ENCODE measurements around the gene S100A7A.
"Not testable (repeated sequence)": the region's sequence is repeated elsewhere in the genome, so short reads cannot be mapped to it uniquely, and the experiment has no call there.

S100A7A gene

DNA sequence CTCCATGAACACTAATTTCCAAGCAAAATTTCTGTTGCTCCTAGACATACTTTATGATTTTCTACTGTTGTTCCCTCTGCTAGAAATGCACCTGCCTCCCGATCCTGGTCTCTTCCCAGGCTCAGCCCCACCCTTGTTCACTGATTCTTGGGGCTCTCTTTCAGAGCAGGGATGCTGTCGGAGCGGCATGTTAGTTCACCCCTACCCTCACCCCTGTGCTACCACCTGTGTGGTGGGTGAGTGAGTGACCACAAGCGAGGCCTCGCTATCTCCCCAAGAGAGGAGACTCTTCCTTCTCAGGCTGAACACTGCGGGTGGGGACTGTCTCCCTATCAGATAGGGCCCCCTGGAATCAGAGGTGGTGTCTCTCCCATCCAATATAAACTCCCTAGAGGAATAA is 20.5 kb upstream of the S100A7A start:
- DNase-seq = no peak

DNA sequence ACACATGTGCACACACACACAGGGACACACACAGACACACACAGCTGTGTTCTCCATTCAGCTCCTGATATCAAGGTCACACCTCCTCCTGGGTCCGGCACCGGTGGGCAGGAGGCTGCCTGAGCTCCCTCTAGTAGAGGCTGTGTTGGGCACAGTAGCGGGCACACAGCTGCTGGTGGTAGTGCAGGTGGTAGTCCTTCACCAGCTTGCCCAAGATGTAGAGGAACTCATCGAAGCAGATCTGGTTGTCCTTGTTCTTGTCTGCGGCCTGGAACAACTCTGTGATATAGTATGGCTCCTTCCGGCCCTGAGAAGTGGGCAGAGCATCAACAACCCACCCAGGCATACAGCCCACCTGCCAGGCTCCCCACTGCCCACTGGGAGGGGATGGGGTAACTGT is 19.9 kb upstream of the S100A7A start:
- no peak for DNase-seq

DNA sequence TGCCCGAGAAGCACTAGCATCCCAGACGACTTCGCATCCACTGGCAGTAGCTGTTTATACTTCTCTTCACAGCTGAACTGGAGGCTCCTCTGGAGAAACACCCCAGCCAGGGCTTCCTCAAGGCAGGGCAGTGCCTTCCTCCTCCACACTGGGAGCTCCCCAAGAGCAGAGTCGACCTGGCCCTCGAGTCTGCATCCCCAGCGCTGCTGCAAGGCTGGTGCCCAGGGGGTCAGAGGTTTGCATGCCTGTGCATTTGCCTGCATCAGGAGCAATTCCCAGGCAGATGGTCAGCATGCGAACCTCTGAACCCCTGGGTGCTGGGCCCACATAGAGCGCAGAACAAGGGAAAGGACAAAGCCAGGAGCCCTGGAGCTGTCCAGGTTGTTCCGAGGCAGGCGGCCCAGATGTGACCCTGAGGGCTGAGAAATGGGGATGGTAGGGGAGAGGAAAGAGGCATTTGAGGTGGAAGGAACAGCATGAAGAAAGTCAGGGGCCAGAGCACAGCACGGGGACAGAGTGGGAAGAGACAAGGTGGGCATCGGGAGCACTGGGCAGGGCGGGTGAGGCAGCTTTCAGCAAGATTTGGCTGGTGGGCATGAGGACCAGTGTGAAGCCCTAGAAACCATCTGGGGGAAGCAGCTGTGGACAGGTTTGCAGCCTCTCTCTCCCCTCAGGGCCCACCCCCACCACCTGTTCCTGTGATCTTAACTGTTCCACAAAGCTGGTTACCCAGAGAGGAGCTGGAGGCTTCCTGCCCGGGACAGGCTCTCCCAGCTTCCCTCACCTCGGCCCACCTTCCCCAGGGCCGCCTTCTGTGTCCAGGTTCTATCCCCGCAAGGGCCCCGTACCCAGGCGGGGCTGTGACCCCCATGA is 19.0 kb upstream of the S100A7A start:
- DNase-seq = no peak

DNA sequence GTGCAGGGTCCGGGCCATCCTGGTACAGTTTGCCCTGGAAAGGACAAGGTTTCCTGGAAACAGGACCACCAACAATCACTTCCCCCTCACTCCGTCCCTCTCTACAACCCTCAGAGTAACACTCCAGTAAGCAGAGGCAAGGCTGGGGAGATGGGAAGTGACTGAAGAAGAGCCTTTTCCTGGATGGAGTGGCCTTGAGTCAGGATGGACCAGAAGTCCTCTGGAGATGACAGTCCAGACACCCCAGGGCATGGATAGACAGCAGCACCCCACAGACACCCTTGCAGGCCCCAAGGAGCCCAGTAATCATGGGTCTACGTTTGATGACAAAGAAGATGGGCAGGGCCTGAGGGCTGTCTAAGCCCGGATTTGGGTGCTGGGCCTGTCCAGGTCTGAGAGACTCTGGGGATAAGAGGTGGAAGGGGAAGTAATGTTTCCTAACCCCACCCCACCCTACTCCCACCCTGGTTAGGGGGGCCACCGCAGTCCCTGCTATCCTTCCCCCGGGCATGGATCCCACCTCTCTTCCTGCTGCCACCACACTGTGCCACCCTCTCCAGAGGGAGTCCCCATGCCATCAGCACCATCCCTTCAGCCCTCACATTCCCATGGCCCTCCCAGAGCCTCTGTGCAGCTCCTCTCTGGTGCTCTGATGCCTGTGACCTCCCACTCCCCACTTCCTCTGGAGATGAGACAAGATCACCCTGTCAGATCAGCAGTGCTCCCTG is 18.2 kb upstream of the S100A7A start:
- no peak for DNase-seq

DNA sequence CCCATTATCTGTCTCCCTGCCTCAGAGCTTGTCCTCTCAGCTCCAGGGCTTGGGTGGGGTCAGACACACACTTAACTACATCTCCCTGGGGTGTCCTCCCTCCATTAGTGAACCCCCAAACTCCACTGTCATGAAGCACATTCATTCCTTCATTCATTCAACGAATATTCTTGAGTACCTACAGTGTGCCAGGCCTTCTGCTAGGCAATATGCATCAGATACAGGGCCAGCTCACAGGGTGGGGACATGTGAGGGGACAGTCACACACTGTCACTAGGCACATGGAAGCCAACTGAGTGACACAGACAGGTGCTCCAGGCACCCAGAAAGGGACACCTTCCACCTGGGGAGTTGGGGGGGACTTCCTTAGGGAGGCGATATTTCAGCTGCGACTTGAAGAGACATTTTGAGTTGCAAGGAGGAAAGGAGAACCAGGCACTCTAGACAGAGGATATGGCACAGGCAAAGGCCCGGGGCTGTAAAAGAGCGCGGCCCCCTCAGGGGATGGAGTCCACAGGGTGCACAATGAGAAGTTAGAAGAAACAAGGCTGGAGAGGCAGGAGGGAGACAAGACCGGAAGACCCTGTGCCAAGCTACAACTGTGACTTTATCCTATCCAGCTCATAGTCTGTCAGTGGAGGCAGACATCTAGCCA is 16.8 kb upstream of the S100A7A start:
- no peak for DNase-seq

DNA sequence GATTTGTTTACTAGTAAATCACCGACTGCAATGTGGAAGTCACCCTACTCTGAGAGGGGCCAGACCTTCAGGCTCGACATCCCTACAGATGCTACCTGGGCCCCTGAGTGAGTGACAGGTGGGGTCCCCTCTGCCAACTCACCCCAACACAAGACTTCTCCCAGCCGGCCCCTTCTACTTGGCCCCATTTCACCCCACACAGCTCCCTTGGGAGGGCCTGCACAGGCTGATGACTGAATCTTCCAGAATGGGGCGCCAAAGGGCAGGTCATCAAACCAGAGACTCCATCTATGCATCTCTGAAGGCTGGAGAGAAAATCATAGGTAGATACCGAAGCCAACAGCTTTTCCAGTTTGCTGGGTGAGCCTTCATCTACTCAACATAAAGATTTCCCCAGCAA is 16.1 kb upstream of the S100A7A start:
- no peak for DNase-seq

DNA sequence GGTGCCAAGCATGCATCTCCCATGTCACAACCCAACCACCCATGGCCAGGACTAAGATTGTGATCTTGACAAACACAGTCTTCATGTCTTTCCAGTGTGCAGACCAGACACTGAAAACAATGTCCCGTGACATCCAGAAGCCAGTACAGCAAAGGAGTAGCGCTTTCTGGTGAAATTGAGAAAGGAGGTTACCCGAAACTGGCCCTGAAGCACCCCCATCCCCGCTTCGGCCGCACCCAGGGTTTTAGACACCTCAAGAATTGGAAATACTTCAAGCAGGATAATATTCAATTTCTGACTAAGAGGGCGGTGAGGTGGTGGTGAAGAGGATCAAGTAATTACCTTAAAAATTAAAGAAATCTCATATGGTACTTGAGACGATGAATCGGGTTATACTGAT is 14.9 kb upstream of the S100A7A start:
- DNase-seq = no peak

DNA sequence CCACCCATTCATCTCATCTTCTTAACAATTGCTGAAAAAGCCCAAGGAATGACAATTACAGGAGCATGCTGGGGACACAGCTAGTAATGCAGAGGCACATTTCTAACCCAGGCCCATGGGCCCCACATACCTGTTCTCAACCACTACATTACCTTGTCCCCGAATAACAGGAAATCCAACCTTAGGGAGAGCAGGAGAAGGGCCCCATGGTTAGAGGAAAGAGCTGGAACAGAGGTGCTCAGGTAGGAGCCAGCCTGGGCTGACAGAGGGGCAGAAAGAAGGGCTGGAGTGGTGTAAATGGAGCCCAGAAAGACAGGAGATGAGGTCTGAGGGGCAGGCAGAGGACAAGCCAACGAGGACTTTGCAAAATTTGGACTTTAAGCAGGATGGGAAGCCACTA is 14.1 kb upstream of the S100A7A start:
- DNase-seq = no peak

DNA sequence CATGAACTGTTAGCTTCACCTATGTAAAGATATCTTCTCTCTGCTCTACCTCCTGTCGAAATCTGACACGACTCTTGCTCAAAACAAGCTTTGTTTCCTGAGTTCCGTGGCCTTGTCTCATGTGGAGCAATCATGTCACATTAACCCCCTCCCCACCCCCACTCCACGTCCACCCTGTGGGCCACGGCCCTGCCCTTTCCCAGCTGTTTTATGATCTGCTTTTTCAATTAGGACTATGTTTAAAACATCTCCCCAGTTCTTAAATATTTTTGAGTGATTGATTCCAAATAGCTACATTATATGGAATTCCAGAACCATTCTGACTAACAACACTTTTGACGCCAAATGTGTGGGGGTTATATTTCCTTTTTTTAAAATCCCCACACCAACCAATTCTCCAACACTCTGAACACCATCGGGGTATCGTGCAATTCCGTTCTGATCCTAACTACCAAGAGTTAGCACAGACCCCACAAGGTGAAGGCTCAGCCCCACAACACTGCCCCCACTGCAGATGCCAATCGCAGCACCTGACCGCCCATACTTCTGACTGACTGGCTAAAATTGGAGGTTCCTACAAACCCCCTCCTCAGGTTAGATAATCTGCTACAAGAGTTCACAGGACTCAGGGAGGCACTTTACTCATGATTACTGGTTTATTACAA is 12.8 kb upstream of the S100A7A start:
- DNase-seq = no peak

DNA sequence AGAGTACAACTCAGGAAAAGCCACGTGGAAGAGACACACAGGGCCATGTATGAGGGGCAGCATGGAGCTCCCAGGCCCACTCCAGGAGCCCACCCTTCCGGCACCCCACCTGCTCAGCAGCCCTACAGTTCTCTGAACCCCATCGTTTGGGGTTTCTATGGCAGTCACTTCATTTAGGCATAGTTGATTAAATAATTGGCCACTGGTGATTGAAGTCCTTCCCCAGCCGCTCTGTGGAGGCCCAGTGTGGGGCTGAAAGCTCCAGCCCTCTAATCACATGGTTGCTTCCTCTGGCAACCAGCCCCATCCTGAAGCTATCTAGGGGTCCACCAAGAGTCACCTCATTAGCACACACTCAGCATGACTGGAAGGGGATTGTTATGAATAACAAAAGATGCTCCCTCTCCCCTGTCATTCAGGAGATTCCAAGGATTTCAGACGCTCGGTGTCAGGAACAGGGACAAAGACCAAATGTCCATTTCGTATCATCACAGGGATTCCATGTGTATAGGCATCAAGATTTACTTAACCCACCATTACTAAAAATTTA is 12.2 kb upstream of the S100A7A start:
- no peak for DNase-seq

DNA sequence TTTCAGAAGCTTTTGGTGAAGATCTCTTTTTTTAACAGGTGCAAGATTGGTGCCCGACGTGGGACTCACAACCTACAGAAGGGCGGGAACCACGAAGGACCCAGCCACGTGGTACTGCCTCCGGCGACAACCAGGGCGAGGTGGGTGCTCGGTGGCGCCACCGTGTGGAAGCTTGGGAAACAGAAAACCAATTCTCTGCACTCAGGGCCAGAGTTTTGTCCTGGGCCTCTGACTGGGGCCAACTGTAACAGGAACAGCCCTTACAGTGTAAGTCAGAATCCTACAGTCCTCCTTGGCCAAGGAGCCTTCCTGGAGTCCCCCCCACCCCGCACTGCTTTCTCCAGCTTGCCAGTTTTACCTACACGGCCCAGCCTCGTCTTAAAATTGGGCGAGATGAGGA is 11.6 kb upstream of the S100A7A start:
- peak; percentile 9 to 56 (median 36) for DNase-seq

DNA sequence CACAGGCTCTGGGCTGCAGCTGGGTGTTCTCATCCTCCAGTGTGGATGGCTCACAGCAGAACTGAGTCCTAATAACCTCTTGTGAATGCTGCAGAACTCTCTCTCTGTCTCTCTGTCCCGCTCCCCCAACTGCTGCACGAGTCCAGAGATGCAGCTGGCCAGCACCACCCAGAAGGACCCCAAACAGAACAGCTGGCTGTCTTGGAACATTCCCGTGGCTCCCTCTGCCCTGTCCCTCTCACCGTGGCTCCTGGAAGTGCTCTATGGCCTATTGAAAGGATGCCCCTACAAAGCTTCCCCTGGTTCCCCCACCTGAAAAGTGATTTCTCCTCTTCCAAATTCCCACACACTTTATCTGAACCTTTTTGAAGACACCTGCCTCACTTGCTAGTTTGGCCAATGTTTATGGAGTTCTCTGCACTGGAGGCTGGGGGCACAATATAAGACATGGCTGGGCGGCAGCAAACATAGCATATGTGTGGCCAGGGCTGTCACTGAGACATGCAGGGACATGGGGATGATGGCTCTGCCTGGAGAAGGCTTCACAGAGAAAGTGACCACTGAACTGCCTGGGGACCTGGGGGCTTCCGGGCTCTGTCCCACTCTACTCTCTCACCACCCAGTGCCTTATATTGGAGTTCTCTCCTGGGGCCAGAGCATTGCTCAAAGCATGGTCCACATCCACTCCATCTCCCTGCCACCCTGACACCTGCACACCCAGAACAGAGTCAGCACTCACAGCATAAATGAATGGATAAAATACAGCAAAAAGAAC is 10.3 kb upstream of the S100A7A start:
- not testable (repeated sequence) for DNase-seq

DNA sequence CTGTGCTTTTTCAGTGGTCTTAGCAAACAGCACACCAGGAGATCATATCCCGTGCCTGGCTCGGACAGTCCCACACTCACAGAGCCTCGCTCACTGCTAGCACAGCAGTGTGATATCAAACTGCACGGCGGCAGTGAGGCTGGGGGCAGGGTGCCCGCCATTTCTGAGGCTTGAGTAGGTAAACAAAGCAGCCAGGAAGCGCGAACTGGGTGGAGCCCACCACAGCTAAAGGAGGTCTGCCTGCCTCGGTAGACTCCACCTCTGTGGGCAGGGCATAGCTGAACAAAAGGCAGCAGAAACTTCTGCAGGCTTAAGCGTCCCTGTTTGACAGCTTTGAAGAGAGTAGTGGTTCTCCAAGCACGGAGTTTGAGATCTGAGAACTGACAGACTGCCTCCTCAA is 9.0 kb upstream of the S100A7A start:
- DNase-seq = peak in 1 of 5 experiments; percentile 26

DNA sequence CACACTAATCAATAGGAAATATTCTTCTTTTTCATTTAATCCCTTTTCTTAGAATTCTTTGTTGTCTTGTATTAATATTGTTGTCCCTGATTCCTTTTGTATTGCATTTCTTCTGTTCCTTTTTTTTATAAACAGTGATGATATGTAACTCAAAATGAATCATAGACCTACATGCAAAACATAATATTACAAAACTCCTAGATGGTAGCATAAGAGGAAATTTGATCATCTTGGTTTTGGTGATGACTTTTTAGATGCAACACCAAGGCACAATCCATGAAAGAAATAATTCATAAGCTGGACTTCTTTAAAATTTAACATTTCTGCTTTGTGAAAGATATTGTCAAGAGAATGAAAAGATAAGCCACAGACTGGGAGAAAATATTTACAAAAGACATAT is 2.4 kb upstream of the S100A7A start:
- DNase-seq = not testable (repeated sequence)

DNA sequence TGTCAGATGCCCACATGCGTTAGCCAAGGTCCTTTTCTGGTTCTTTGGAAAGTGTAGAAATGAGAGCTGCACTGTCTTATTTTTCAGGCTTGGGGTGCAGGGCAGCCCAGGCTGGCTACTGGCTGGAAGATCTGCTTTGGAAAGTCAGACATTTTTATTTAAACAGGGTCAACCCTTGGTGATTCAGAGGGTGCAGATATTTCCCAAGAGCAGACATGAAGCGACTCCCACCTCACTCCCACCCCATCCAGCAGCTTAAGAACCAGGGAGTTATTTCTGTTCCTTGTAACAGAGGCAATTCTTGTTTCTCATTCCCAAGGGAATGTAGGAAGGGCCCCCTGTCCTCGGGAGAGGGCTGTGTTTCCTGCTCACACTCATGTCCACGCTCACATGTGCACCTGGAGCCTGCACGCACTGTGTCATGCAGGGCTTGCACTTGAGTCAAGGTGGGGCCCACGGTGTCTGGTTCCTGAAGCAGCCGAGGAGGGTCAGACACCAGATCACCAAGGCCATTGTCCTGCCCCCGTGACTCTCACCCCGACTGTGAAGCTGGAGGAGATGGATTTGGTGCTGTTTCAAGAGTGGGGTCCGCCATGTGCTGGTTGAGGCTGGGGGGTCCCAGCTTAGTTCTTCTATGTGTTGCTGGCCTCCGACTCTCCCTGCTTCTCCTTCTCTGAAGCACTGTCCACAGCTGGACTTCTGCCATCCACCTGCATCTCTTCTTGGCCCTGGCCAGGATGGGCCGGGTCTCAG is 992 bp downstream of the S100A7A start:
- DNase-seq = no peak

DNA sequence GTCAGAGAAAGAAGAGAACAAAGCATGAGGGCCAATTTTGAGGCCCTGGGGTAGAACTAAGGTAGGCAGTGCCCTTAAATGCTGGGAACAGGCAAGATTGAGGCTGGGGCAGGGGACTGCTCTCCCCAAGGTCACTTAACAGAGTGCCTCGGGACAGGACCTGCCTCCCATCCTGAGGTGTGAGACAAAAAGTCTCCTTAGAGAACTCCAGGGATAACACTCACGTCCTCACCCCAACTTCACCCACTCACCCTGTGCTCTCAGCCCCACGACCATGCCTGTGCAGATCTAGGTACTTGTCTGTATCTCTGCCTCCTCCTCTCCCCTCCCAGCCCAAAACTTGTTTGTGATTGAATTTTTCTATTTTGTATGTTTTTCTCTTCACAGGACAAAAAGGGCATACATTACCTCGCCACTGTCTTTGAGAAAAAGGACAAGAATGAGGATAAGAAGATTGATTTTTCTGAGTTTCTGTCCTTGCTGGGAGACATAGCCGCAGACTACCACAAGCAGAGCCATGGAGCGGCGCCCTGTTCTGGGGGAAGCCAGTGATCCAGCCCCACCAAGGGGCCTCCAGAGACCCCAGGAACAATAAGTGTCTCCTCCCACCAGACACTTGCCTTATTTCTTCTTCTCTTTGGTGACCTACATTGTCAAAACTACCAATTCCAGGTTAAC is 2.6 kb downstream of the S100A7A start:
- not testable (repeated sequence) for DNase-seq

DNA sequence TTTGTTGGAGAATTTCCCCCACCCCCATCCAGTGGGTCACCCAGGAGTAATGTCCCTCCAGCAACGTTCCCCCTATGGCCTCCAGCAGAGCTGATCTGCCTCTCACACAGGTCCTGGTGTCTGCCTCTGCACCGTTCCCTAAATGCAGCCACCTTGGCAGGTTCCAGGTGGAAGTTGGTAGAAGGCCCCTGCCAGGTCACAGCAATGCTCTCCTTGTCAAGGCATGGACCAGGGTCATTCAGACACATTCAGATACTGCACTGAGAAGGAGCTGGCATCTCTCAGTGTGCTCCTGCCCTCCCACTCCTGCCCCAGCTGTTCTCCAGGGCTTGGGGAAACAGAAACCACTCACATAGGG is 3.1 kb downstream of the S100A7A start:
- DNase-seq = not testable (repeated sequence)

DNA sequence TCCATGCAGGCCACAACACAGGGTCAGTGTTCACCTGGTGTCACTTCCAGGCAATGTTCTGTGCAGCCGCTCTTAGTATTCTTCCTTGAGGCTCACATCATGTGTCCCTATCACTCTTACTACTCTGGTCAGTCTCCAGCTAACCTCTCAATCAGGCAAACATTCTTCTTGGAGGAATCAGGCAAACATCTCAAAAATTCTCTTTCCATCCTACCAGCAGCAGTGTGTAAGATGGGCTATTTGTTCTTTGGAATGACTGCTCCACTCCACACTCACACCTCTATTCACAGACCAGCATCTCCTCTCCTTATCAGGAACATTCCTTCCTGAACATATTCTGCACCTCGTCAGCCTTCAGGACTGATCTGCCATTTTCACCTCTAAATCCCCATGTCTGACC is 4.0 kb downstream of the S100A7A start:
- DNase-seq = no peak

DNA sequence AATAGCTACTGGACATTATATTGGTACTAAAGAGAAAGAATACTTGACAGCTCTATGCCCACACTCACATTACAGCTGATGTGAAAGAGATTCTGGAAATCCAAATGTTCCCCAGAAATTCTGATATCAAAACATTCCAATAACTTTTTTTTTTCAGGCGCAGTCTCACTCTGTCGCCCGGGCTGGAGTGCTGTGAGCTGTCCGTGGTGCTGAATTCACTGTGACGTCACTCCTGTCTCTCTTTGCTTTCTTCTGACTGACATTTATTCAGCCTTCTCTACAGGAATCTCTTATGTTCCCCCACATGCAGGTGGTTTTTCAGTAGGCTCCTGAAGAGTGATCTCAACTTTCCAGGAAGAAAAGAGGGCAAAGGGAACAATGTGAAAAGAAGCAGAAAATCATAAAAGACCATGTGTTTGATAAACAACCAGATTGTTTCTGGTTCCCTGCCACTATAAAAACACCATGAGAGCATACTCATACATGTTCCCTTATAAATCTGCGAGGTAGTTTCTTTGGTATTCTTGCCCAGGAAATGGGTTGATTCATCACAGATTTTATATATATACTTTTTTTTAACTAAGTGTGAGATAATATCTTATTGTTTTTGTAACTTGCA is 6.2 kb downstream of the S100A7A start:
- peak; percentile 16 to 56 (median 49) for DNase-seq

DNA sequence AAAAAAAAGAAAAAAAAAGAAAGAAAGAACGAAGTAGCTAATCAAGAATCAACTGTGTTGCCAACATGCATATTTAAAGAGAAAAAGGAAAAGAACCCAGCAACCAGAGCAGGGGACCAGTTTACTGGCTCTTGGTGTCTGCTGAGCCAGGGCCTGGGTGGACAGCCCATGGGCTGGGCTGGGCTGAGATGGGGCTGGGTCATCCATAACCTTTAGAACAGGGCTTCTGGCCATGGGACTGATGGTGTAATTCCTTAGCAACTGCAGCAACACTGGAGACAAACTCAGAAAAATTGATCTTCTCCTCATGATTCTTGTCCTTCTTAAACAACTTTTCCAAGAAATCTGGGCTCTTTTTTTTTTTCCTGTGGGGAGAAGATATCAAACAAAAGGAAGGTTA is 10.5 kb downstream of the S100A7A start:
- DNase-seq = no peak
